Globus pallidus (tissue), 1 donor: Measurements from ENCODE around the gene INHBB.
"Not testable (repeated sequence)": the region's sequence is repeated elsewhere in the genome, so short reads cannot be mapped to it uniquely, and the experiment has no call there.

Source experiments
- DNase-seq: peaks from one replicate; pipeline ENCODE4 v3.0.0-alpha.2; 2015; ENCODE audit warnings: low spot score

INHBB gene

DNA sequence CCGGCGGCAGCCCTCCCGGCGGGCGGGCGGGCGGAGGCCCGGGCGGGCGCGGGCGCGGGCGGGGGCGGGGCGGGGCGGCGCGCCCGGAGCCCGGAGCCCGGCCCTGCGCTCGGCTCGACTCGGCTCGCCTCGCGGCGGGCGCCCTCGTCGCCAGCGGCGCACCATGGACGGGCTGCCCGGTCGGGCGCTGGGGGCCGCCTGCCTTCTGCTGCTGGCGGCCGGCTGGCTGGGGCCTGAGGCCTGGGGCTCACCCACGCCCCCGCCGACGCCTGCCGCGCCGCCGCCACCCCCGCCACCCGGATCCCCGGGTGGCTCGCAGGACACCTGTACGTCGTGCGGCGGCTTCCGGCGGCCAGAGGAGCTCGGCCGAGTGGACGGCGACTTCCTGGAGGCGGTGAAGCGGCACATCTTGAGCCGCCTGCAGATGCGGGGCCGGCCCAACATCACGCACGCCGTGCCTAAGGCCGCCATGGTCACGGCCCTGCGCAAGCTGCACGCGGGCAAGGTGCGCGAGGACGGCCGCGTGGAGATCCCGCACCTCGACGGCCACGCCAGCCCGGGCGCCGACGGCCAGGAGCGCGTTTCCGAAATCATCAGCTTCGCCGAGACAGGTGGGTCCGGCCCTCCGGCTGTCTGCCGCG lies at the start of gene INHBB:
Gene INHBB (plus strand): TSS at position 111 of the 641 bp plus-strand sequence. CDS start 53 bp downstream, at position 164.
- no peak for DNase-seq

DNA sequence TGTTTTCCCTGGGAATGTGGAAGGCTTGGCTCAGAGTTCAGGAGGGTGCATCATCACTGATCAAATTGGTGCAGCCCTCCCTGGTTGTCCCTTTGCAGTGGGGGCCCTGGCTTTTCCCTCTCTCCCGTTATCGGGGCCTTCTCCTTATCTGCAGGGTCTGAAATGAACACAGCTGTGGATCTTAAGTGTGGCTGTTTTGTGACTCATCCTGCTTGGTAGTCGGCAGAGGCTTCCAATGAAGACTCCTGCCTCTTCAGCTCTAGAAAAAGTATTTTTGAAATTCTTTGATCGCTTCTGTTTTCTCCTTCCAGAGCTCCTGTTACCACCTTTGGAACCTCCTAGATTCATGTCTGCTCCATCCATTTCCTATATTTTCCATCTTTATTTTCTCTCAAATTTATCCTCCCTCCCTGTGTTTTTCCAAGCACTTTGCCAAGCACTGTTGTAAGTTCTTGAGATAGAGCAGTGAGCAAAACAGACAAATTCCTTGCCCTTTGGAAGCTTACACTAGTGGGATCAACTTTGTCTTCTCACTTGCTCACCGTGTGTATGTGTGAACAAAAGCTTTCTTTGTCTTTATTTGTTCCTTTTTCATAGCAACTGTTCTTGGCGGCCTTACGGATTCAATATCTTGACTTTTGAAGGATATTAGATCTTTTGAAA lies 47.6 kb upstream of the INHBB start:
- no peak for DNase-seq

DNA sequence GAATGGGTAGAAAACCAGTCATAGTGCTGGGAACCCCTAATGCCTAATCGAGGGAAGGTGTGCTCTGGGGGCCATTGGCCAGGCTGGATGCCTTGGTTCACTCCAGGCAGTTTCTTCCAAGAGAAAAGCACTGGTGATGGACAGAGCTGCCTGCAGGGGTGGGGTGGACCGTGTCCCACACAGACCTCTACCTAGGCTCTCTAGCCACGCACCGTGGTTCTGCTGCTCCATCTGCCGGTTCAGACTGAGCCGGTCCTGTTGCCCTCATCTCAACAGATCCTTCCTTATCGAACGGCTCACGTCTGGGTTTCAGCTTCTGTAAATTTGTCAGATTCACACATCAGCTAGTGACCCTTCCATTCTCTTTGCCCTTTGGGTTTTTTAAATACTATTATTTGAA lies 46.9 kb upstream of the INHBB start:
- no peak for DNase-seq

GRCh38 chr2:120299561-120299960 lies 46.4 kb upstream of the INHBB start:
- DNase-seq, result no peak

GRCh38 chr2:120300385-120300784 lies 45.6 kb upstream of the INHBB start:
- no peak for DNase-seq

GRCh38 chr2:120301284-120301683 lies 44.7 kb upstream of the INHBB start:
- DNase-seq, result no peak

DNA sequence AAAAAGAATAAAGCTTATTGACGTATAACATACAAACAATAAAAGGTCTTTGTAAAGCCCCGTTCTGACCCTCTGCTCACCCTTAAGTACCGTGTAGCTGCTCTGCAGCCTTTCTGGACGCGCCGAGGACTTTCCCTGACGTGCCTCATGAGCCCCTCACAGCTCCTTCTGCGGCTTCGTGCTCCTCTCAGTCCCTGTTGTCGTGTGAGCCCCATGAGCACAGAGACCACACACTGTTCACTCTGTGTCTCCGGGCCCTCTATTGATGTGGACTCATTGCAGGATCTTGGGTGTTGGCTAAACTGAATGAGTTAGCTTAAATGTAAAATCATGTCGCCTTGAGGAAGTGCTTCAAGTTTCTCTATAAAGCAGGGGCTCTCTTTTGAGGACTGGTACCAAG lies 43.6 kb upstream of the INHBB start:
- no peak for DNase-seq

DNA sequence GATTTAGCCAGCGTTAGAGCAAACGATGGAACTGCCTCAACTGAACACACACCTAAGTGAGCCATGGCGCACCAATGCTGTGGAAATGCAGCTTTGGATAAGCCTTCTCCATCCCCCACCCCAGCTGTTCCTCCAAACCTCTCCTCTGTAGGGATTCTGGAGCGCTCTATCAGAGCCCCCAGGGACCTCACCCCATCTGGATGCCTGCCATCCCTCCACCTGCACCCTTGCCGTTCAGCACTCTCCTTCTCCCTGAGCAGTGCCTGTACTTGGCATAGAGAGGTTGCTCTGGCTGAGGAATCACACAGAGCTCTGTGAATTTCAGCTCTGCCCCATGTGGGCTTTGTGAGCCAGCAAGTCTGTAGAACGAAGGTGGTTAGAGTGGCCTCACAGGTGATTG lies 42.8 kb upstream of the INHBB start:
- no peak for DNase-seq

DNA sequence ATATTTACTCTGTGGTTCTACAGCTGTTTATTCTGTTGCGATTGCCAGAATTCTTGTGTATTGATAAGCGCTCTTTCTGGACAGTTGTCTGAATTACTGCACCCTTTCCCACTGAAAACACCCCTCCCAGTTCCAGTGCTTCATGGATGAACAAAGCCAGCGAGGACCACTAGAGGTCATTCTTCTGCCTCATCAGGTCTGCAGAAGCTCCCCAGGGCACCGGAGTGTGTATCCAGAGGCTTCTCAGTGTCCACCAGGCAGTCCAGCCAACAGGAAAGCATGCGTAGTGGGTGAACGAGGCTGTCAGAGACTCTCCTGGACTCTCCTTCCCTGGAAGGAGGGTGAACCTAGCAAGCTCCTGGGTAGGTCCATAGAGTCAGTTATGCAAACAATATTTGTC lies 40.6 kb upstream of the INHBB start:
- DNase-seq, result peak; percentile 33

GRCh38 chr2:120305937-120306490 lies 39.9 kb upstream of the INHBB start:
- DNase-seq, result no peak

- no peak for DNase-seq
Observed at GRCh38 chr2:120307482-120307881, 38.5 kb upstream of the INHBB start.

GRCh38 chr2:120308038-120308910 lies 37.7 kb upstream of the INHBB start:
- no peak for DNase-seq

- no peak for DNase-seq
Observed at GRCh38 chr2:120310136-120310535, 35.8 kb upstream of the INHBB start.

- not testable (repeated sequence) for DNase-seq
Observed at GRCh38 chr2:120310841-120311240, 35.1 kb upstream of the INHBB start.

DNA sequence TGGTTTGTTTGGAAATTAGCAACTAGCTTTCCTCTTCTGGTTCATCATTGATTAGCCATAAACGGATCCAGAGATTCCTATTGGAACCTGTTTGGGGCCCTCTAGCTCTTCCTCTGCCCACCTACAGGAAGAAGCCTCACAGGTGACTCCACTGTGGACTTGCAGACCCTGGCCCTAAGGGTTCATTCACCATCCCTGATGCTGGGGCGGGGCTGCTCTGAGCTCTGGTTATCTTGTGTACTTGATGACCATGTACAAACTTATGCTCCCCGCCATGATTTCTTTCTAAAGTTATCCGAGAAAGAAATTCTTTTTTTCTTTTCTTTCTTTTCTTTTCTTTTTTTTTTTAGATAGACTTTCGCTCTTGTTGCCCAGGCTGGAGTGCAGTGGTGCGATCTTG lies 33.9 kb upstream of the INHBB start:
- DNase-seq, result no peak

- DNase-seq, result peak; percentile 77
Observed at GRCh38 chr2:120312860-120313694, 32.9 kb upstream of the INHBB start.

- no peak for DNase-seq
Observed at GRCh38 chr2:120313695-120314615, 32.0 kb upstream of the INHBB start.

GRCh38 chr2:120314690-120315366 lies 31.1 kb upstream of the INHBB start:
- no peak for DNase-seq

DNA sequence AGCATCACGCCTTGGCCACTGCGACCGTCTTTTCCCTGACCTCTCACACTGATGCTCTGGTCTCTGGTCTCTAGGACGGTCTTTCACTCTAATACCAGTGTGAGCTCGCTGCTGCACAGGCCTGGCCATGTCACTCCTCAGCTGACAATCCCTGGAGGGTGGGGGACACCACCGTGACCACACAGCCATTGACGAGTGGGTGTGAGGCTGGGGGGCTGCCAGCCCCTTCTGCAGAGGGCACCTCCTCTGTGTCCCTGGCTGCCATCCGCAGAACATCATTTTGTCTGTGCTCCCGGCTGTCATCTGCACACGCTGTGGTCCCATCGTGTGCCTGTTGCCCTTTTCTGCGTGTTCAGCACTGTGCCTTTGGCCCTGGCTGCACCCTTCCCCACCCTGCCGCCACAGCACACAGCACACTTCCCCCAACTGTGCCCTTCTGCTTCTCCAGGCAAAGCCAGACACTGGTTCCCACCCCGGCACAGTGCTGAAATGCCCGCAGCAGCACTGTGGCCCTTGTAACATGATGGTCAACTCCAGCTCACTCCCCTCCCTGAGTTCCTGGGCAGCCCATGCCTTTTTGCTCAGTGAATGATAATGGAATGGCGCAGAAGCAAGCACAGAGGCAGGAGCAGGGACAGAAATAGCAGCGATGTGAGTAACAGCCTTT lies 30.4 kb upstream of the INHBB start:
- no peak for DNase-seq
